BE2C (cell line): ENCODE data around the gene VEPH1.

Experiments
- DNase-seq: peaks from one replicate; pipeline ENCODE4 v3.0.0-alpha.2; 2020
- H3K27me3 ChIP-seq: fragments of 250-450 bp; sonication (Bioruptor Pico); 2 replicates; pipeline ENCODE4 v1.5.1; 2020; ENCODE audit warnings: mild to moderate bottlenecking
- H3K36me3 ChIP-seq: fragments of 250-450 bp; sonication (Bioruptor Pico); 2 replicates; pipeline ENCODE4 v1.5.1; 2020; ENCODE audit warnings: mild to moderate bottlenecking
- H3K4me1 ChIP-seq: fragments of 250-450 bp; sonication (Bioruptor Pico); 2 replicates; pipeline ENCODE4 v1.5.1; 2020
- H3K4me3 ChIP-seq: 2 replicates; pipeline ENCODE4 v1.5.1; 2011; ENCODE audit warnings: low read depth, low read length
- H3K9me3 ChIP-seq: fragments of 250-450 bp; sonication (Bioruptor Pico); 2 replicates; pipeline ENCODE4 v1.5.1; 2020
- CTCF ChIP-seq: IDR thresholded peaks from 2 replicates; pipeline ENCODE4 v1.5.1; 2012; ENCODE audit warnings: mild to moderate bottlenecking, low read depth, low read length

The VEPH1 gene

GRCh38 chr3:157443905-157444796 is 59.1 kb downstream of the VEPH1 start:
- TF ChIP-seq CTCF, result no peak
- H3K4me1 ChIP-seq, result no peaks in the 10 kb centered on the region
- no peak overlapping the region for H3K4me3 ChIP-seq
- no peaks in the 10 kb centered on the region for H3K36me3 ChIP-seq
- peaks cover 13% of the 10 kb centered on the region for H3K27me3 ChIP-seq
- no peak for DNase-seq
- H3K9me3 ChIP-seq, result no peaks in the 10 kb centered on the region

- Histone ChIP-seq H3K4me3 (no peak overlapping the region), H3K27me3 (peaks cover 27% of the 10 kb centered on the region), H3K36me3 (no peaks in the 10 kb centered on the region), H3K9me3 (no peaks in the 10 kb centered on the region), H3K4me1 (no peaks in the 10 kb centered on the region)
- no peak for DNase-seq
- no peak for TF ChIP-seq CTCF
Observed at GRCh38 chr3:157442729-157443128, 60.5 kb downstream of the VEPH1 start.

GRCh38 chr3:157441102-157441624 is 62.1 kb downstream of the VEPH1 start:
- no peak overlapping the region for H3K4me3 ChIP-seq
- no peaks in the 10 kb centered on the region for H3K4me1 ChIP-seq
- DNase-seq, result no peak
- TF ChIP-seq CTCF, result no peak
- H3K9me3 ChIP-seq, result no peaks in the 10 kb centered on the region
- H3K36me3 ChIP-seq, result no peaks in the 10 kb centered on the region
- H3K27me3 ChIP-seq, result peaks cover 43% of the 10 kb centered on the region

GRCh38 chr3:157438194-157438730 is 65.0 kb downstream of the VEPH1 start:
- DNase-seq, result no peak
- no peaks in the 10 kb centered on the region for H3K36me3 ChIP-seq
- no peaks in the 10 kb centered on the region for H3K9me3 ChIP-seq
- H3K27me3 ChIP-seq, result peaks cover 51% of the 10 kb centered on the region
- H3K4me1 ChIP-seq, result no peaks in the 10 kb centered on the region
- H3K4me3 ChIP-seq, result peak overlapping the region; percentile 39
- TF ChIP-seq CTCF, result no peak

GRCh38 chr3:157436583-157437291 is 66.5 kb downstream of the VEPH1 start, which contains the start of gene PTX3:
Gene PTX3, plus strand, starts transcription at chr3:157436850. Its CDS starts 84 bp downstream, at chr3:157436934.
- no peaks in the 10 kb centered on the region for H3K9me3 ChIP-seq
- H3K4me3 ChIP-seq, result peak within 1 kb of the TSS; percentile 39
- TF ChIP-seq CTCF, result no peak
- H3K27me3 ChIP-seq, result peaks cover 51% of the 10 kb centered on the region
- H3K36me3 ChIP-seq, result no peaks in the 10 kb centered on the region
- H3K4me1 ChIP-seq, result no peaks in the 10 kb centered on the region
- DNase-seq, result no peak
